ENCODE data around the gene HHEX. TPM values are rescaled to one million over a fixed set of nuclear protein-coding genes. Genes with fewer than 3 reads are reported as not detected.
A peak's percentile ranks its signal among the peaks of the same experiment; 100 is the strongest.

Gene HHEX
- total and polyA plus RNA-seq, 10 of the 15 experiments (the other 5 are each of a cell fraction or from before 2014, with no cell fraction given): 3.9 to 32.8 (median 16.4) TPM

DNA sequence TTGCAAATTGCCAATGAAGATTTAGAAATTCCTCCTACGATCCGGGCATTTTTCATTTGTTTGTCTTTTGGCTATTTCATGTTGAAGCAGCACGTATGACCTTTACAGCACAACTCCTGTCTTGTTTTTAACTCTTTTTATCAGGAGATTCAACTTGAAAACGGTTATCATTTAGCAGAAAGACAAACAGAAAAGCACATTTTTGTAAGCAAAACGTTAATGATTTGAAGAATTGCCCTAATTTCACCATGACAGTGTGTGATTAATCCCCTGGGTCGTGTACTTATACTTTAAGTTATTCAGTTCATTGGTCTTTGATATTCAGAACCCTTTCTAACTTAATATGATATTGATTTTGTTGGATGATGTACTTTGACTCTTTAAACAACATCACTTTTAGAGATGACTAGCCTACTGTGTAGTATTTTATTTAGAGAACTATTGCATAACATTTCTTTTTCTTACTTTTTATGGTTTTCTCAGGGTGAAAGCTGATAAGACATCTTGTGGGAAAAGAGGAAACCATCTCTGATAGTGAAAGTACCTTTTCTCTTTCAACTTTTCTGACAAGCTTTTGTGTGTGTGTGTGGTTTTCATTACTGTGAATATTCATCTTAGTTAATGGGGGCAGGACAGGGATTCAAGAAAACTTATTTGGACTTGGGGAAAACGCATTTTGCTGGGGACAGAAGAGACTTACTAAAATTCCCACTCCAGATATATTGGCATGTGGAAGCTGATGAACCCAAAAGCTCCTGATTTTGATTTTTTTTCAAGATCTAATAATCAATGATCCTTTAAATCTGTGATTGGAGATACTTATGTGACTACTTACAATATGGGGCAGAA is 8.1 kb downstream of the HHEX start (continued):
- TF ChIP-seq POU2F2 (IDR thresholded peaks at IDR 0.05; ENCODE audit: borderline replicate concordance, low read depth, low read length) (0 out of 3 replicates have a peak, but pooled peaks have one; percentile 16), SPI1 (IDR thresholded peaks at IDR 0.05; ENCODE audit: borderline replicate concordance, insufficient read depth, low read depth, low read length) (peak; percentile 46; the same call in 1 of the 2 replicates), TCF7 (IDR thresholded peaks at IDR 0.05; ENCODE audit: borderline replicate concordance) (peak; percentile 54; the same call in 1 of the 2 replicates), RCOR1 (conservative IDR thresholded peaks at IDR 0.05; ENCODE audit: low read depth, low read length) (no peak), CREB1 (IDR thresholded peaks at IDR 0.05; ENCODE audit: low read depth) (no peak), FOXM1 (IDR thresholded peaks at IDR 0.05; ENCODE audit: low read depth, low read length) (no peak)
- TF ChIP-seq, protein P1, sequence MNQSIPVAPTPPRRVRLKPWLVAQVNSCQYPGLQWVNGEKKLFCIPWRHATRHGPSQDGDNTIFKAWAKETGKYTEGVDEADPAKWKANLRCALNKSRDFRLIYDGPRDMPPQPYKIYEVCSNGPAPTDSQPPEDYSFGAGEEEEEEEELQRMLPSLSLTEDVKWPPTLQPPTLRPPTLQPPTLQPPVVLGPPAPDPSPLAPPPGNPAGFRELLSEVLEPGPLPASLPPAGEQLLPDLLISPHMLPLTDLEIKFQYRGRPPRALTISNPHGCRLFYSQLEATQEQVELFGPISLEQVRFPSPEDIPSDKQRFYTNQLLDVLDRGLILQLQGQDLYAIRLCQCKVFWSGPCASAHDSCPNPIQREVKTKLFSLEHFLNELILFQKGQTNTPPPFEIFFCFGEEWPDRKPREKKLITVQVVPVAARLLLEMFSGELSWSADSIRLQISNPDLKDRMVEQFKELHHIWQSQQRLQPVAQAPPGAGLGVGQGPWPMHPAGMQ (IDR thresholded peaks at IDR 0.05; ENCODE audit: borderline replicate concordance): no peak

- no peaks in the 10 kb centered on the region for H3K36me3 ChIP-seq (ENCODE audit: control insufficient read depth in 2 of 2, insufficient read depth in 2 of 2, low read length in 1 of 2)
- H4K20me1 ChIP-seq (ENCODE audit: control insufficient read depth, insufficient read depth): no peaks in the 10 kb centered on the region
- WGBS (ENCODE audit: insufficient coverage, insufficient replicate concordance, low lambda C conversion rate, missing lambda C conversion rate): 21% methylated on average over 3 of the region's 3 CpGs
- no peak overlapping the region for H3K9ac ChIP-seq (ENCODE audit: control insufficient read depth, insufficient read depth, low read length)
- peaks cover 16% of the 10 kb centered on the region for H3K4me1 ChIP-seq (ENCODE audit: control insufficient read depth, insufficient read depth, low read length)
- CTCF ChIA-PET: interaction anchor here (0.7 to 1.0 kb wide), 3 partner anchors 12 to 315 kb away, joined by 3 to 4 read pairs (median 3); no protein-coding TSS in a partner anchor
- ATAC-seq (peak; percentile 47; the same call in 2 of the 3 replicates), FAIRE-seq (no peak), DNase-seq (ENCODE audit: low read depth, low spot score) (no peak)
- H3K4me2 ChIP-seq (ENCODE audit: control insufficient read depth, insufficient read depth): peak overlapping the region; percentile 40
- no peaks in the 10 kb centered on the region for H3K9me3 ChIP-seq (replicated peaks; ENCODE audit: control insufficient read depth, insufficient read depth, low read length)
- H3K79me2 ChIP-seq (ENCODE audit: control insufficient read depth, insufficient read depth, low read length): no peaks in the 10 kb centered on the region
- SMC1A ChIA-PET (ENCODE audit: uncharacterized antibody, unreplicated experiment): interaction anchor here (1.4 kb wide), 1 partner anchor 14 kb away, joined by 3 read pairs; no protein-coding TSS in a partner anchor
- POLR2A ChIA-PET: interaction anchor here (0.7 to 1.1 kb wide), 3 partner anchors 24 to 276 kb away, joined by 3 to 7 read pairs (median 5); no protein-coding TSS in a partner anchor
- peaks cover 2 to 13% of the 10 kb centered on the region in 2 experiments; a peak in 1 of 4 replicates for H3K27me3 ChIP-seq (replicated peaks in 1 of 2; ENCODE audit: control insufficient read depth in 2 of 2, insufficient read depth in 2 of 2, low read length in 1 of 2)
- in situ Hi-C loops (cut with MboI): no loop called here
- no peak overlapping the region for H3K27ac ChIP-seq (ENCODE audit: control insufficient read depth, insufficient read depth)
- TF ChIP-seq, protein P2, sequence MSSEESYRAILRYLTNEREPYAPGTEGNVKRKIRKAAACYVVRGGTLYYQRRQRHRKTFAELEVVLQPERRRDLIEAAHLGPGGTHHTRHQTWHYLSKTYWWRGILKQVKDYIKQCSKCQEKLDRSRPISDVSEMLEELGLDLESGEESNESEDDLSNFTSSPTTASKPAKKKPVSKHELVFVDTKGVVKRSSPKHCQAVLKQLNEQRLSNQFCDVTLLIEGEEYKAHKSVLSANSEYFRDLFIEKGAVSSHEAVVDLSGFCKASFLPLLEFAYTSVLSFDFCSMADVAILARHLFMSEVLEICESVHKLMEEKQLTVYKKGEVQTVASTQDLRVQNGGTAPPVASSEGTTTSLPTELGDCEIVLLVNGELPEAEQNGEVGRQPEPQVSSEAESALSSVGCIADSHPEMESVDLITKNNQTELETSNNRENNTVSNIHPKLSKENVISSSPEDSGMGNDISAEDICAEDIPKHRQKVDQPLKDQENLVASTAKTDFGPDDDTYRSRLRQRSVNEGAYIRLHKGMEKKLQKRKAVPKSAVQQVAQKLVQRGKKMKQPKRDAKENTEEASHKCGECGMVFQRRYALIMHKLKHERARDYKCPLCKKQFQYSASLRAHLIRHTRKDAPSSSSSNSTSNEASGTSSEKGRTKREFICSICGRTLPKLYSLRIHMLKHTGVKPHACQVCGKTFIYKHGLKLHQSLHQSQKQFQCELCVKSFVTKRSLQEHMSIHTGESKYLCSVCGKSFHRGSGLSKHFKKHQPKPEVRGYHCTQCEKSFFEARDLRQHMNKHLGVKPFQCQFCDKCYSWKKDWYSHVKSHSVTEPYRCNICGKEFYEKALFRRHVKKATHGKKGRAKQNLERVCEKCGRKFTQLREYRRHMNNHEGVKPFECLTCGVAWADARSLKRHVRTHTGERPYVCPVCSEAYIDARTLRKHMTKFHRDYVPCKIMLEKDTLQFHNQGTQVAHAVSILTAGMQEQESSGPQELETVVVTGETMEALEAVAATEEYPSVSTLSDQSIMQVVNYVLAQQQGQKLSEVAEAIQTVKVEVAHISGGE (CRISPR knock-in tag; IDR thresholded peaks at IDR 0.05): no peak
- no peak for TF ChIP-seq HDAC2 (IDR thresholded peaks at IDR 0.05)
- TF ChIP-seq SIX5 (IDR thresholded peaks at IDR 0.05; ENCODE audit: low read depth, low read length, severe bottlenecking): no peak
- no peak for TF ChIP-seq RUNX3 (IDR thresholded peaks at IDR 0.05; ENCODE audit: low read length)
- TF ChIP-seq ZSCAN29 (IDR thresholded peaks at IDR 0.05): no peak
- TF ChIP-seq POLR2AphosphoS2 (IDR thresholded peaks at IDR 0.05; ENCODE audit: low read depth, low read length): no peak
- intact Hi-C loops (cut with micrococcal nuclease; ENCODE audit: unreplicated experiment): loop anchor here (2.0 kb wide), 1 partner anchor 58 kb away; no protein-coding TSS in a partner anchor
- no TSS peak for BruUV-seq (replicated peaks)
- no peak overlapping the region; the same call in 1 of the 2 replicates for H2AFZ ChIP-seq (ENCODE audit: control insufficient read depth, low read depth, low read length)
- H3K4me3 ChIP-seq: no peak overlapping the region; the same call in 1 of the 2 replicates
- RAD21 ChIA-PET (ENCODE audit: unreplicated experiment): interaction anchor here (0.7 to 0.9 kb wide), 2 partner anchors 9 to 109 kb away, joined by 3 to 6 read pairs; no protein-coding TSS in a partner anchor
Measured at GRCh38 chr10:92699193-92699517, 9.4 kb downstream of the HHEX start.
